HG02642 (cell line): ENCODE data around the gene SDC3.
"Not testable (repeated sequence)": the region's sequence is repeated elsewhere in the genome, so short reads cannot be mapped to it uniquely, and the experiment has no call there.

Experiments
- ATAC-seq: cut with Tn5 transposase; IDR thresholded peaks from one replicate; pipeline ENCODE4 v1.9.1; 2021; ENCODE audit warnings: mild to moderate bottlenecking; ENCODE audit not compliant: unreplicated experiment, poor library complexity

Gene SDC3, protein sequence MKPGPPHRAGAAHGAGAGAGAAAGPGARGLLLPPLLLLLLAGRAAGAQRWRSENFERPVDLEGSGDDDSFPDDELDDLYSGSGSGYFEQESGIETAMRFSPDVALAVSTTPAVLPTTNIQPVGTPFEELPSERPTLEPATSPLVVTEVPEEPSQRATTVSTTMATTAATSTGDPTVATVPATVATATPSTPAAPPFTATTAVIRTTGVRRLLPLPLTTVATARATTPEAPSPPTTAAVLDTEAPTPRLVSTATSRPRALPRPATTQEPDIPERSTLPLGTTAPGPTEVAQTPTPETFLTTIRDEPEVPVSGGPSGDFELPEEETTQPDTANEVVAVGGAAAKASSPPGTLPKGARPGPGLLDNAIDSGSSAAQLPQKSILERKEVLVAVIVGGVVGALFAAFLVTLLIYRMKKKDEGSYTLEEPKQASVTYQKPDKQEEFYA

DNA sequence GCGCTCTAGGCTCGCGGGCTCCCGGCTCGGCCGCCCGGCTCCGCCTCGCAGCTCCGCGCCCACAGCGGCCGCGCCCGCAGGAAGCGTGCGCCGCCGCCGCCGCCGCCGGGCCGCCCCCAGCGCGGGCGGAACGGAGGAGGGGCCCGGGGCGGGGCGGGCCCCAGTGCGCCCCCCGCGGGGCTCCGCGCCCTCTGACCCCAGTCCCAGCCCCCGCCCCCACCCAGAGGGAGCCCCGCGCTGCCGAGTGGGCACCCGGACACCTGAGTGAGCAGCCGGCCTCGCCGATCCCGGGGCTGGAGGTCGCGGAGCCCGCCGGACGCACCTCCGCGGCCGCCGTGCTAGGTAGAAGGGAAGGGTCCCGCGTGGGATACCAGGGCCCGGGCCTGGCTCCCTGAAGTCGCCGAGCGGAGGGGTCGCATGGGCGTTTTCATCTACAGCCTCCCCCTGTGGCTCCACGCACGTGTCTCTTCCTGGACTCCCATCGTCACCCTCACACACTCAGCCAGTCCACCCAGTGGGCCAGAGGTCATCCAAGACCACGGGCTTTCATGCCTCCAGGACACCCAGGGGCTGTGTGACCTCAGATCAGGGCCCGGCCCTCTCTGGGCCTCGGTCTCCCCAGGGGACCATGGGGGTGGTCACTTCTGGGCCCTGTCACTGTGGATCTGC lies at the start of gene SDC3:
TSS of gene SDC3 (minus strand) at position 63 of the 669 bp plus-strand sequence. CDS start 172 bp downstream, outside the sequence.
- ATAC-seq, result no peak

DNA sequence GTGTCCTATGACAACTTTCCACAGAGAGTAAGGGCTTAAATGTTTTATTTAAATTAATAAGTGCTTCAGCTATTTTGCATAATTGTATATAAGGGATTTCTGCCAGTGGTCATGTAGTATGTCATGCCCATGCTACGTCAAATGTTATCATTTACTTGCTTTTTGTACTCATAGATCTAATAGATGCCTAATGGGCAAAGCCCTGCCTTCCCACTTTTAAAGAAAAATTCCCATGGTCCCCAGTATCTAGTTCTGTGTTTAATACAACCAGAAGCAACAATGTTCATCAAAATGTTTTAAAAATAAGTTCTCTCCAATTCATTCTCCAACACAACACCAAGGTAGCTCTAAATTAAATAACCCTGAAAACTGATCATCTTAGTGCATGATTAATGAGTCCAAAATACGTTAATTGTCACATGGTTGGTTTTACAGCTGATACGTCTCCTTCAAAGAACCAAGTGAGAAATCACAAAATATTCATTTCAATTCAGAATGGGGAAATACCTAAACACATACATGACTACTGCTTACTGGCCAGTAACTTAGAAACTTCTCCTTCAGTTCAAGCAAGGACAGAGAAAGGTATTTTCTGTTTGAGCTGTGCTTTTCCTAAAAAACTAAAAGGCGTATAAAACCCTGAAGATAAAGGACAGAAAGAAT lies 49.1 kb upstream of the SDC3 start:
- no peak for ATAC-seq

DNA sequence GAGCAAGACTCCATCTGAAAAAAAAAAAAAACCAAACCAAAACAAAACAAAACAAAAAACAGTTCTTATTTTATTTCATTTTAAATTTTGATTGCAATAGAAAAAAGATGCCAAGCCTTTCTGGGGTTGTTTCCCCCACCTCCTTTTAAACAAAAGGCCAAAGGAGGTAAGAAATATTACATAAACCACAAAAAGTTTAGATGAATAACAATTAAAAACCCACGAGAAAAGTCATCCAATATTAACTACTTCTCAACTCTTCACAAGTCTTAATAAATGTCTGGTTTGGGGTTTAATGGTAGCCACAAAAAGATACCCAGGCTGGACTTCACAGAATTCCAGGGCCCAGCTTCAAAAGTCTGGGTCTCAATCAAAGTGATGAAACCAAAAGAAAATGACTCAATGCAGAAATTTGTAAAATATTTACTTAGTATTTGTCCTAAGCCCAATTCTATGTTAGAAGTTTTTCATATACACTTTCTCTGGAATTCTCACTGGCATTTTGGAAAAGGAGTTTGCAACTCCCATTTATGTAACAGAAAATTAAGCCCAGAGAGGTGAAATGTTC lies 47.0 kb upstream of the SDC3 start:
- ATAC-seq, result no peak

DNA sequence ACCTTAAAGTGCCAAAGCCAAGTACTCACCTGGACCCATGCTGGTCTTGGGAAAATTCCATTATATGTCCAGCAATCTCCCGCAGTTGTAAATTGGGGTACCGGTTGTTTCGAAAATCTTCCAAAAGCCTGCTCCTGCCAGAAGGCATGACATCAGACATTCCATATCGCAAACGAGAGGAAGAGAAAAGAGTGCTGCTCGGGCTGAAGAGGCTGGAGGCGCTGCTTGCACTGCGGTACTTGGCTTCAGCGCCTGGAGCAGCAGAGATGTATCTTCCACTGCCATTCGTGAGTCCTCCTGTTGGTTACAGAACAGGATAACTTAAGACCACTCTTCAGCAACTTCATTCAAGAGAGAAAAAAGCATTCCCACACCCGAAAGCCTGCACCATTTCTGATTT lies 45.1 kb upstream of the SDC3 start:
- no peak for ATAC-seq

DNA sequence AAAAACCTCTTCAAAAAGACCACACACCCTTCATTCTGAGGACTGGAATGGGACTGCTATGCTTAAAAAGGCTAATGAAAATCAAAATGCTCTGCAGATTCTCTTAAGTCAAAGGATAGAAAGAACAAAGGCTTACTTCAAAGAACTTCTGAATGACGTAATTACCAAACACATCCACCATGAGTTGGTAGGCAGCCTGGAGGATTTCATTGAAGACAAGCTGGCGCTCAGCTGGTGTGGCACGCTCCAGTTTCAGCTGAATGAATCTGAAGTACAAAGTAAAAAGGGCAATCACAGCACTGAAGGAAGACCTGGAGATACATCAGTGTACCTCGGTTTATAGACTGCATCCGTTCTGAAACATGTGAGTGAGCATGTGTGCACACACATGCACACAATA lies 43.5 kb upstream of the SDC3 start:
- no peak for ATAC-seq

DNA sequence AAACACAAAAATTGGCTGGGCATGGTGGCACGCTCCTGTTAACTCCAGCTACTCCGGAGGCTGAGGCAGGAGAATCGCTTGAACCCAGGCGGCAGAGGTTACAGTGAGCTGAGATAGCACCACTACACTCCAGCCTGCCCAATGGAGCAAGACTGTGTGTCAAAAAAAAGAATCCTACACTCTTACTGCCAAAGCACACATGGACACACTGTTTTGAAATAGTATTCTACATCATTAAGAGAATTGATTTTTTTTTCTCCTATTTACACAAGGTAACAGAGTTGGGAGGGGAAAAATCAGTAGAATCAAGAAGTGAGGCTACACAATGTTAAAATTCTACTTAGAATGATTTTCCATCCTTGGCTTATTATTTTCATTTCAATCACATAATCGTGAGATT lies 42.1 kb upstream of the SDC3 start:
- no peak for ATAC-seq

DNA sequence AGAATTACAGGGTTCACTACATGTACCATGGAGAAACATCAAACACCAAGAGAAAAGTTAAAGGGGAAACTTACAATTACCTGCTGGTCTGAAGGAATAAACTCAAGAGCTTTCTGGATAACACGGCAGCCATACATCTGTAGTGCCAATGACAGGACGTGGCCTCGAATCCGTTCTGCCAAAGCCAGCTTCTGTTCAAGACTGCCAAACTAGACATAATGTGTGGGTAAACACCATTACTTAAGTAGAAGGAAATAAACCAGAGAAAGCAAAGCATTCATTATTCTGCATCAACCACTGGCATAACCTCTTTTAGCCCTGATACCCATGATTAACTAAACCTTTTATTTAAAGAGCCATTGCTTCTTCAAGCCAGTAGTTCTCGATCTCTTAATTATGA lies 41.5 kb upstream of the SDC3 start:
- ATAC-seq, result no peak

DNA sequence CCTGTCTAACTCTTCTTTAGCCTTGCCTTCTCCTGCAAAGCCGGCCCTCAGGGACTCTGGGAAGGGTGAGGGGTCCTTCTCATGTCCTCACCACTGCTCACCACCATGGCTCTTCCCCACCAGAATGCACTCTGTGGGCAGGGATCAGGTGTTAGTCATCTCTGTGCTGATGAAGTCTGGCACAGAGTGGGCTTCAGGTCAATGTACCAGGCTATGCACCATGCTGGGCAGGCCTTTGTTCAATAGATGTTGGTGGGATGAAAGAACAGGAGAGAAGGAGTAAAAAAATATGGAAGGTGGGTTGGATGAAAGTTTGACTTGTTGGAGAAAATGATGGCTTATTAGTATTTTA lies 40.9 kb upstream of the SDC3 start:
- not testable (repeated sequence) for ATAC-seq

DNA sequence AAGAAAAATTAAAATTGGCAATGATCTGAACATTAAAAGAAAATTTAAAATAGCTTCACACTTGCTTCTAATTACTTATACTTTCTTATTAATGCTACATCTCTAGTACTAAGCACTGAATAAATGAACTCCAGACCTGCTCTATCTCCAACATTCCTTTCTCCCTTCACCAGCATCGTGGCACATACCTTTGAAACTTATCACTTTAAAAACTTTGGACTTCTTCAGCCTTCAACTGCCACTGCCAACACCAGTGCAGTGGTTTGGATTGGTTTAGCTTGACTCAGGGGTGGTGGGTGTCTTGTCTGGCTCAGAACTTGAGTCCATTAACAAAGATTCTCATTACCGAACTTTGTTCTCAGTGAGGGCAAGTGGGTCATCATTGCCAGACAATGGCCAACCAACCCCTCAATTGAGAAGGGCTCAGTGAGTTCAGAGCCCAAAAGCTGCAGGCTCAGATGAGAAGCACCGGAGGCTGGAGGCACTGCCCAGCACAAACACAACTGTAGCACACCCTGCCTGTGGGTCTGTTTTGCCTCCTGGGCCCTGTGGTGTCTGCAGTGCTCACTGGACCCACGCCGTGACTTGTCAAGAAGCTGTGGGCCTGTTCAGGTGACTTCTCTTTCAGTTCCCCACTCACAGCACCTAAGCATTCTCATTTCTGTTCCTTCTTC lies 40.4 kb upstream of the SDC3 start:
- ATAC-seq, result not testable (repeated sequence)

DNA sequence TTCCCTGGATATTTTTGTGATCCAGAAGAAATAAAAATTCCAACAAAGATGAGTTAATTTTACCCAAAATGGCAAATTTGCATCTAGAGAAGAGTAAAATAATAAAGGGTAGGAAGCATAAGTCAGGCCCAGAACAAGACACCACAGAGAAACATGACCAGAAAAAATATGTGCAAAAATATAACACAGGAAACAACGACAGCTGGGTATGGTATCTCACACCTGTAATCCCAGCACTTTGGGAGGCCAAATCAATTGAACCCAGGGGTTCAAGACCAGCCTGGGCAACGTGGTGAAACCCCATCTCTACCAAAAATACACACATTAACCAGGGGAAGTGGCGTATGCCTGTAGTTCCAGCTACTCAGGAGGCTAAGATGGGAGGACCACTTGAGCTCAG lies 39.7 kb upstream of the SDC3 start:
- ATAC-seq, result no peak

DNA sequence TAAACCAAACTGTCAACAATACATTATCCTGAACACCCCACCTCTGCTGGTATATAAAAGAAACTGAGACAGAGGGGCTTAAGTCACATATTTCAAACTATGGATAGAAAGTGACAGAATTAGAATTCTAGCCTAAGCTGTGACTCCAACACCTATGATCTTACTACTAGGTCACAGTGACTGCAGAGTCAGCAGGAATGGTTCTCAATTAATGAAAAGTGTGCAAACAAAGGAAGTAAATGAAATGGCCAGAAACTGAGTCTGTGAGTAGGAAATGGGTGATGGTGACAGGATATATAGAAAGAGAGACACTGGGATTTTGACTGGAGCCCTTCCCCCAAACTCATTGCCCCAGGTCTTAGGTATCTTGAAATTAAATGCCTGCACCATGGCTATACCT lies 38.7 kb upstream of the SDC3 start:
- ATAC-seq, result no peak

DNA sequence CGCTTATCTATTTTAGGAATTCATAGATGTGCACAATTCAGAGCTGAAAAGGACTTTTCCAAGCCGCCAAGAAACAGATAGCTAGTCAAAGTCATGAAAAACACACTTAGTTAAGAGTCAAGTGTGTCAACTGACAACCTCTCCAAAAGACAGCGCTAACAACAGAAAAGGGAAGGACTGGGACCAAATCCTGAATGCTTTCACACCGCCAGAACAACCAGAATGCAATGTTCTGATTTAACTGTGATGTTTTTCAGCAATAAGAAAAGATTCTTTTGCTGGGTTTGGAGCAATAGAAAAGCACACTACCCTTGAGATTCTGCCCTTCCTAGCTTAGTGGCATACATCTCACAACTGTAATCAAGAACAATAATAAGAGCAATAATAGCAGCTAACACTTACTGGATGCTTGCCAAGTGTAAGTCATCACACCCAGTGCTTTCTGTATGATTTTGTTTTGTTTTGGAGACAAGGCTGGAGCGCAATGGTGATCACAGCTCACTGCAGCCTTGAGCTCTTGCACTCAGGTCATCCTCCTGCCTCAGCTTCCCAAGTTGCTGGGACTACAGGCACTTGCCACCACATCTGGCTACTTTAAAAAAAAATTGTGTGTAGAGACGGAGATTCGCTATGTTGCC lies 33.9 kb upstream of the SDC3 start:
- no peak for ATAC-seq

DNA sequence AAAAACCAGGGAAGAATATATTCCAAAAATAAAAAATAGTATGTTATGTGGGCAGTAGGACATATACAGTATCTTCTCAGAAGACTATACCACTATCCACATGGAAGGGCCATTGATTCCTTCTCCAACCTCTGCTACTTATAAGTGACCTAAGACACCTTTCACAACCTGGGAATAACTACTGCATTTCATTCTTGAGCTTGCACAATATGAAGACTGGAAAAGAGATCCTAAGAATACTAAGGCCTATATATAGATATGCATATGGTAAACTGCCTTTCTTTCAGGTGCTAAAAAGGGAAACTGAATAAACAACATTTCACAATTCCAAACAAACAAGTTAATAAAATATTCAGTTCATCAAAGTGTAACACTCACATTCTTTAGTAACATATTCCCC lies 32.0 kb upstream of the SDC3 start:
- ATAC-seq, result no peak

DNA sequence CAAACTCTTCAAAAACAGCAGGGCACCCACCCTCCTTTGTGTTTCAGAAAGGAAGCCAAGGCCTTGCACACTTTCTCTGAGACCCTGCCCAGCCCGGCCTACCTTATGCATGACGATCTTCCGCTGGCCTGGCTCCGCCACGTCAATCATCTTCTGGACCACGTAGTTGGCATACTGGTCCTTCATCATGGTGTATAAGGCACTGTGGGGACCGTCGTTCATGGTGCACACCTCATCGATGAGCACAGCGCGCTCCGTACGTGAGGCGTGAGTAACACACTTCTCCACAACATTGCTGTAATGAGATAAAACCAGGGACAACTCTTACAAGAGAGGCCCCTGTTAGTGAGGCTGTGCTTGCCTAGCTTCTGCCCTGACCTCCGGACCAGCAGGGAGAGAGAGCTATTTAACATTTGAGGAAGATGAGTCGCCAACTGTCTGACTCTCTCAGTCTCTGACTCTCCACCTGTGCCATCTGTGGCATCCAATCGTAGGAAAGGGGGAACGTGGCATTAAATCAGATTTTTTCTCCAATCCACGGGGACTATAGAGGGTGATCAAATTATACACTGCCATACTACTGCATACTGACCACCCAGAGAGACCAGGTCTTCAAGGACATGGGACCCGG lies 28.1 kb upstream of the SDC3 start:
- no peak for ATAC-seq

DNA sequence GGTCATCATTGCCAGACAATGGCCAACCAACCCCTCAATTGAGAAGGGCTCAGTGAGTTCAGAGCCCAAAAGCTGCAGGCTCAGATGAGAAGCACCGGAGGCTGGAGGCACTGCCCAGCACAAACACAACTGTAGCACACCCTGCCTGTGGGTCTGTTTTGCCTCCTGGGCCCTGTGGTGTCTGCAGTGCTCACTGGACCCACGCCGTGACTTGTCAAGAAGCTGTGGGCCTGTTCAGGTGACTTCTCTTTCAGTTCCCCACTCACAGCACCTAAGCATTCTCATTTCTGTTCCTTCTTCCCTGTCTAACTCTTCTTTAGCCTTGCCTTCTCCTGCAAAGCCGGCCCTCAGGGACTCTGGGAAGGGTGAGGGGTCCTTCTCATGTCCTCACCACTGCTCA lies 27.2 kb upstream of the SDC3 start:
- ATAC-seq, result not testable (repeated sequence)

DNA sequence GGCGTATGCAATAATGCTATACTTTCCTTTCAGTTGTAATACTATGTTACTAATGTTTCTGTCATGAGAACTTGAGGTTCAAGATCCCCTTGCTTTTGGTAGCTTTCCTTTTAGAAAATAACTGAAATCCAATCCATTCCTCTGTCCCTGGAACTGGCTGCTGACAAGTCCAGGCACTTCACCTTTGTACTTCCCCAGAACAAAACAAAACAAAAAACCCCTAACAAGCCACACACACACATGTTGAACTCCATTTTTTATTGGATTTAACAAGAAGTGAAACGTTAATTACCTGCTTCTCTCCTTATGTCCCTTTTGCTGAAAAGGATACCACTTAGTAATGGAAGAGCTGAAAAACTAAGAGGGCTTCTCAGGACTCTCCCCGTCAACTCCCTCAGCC lies 26.1 kb upstream of the SDC3 start:
- ATAC-seq, result no peak

DNA sequence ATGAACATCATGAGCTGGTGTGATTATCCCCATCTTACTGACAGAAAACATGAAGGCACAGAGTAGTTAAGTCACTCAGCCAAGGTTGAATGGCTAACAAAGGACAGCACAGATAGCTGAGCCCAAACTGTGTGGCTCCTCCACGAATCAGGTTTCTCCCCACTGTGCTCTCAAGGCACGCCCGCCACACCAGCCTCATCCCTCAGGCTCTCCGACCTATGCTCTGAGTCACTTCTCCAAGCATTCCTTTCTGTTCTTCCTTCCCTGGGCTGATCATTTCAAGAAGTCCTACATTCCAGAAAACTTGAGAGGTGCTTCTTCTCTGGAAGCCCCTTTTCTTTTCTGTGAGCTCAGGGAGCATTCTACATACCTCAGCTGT lies 25.3 kb upstream of the SDC3 start:
- no peak for ATAC-seq

DNA sequence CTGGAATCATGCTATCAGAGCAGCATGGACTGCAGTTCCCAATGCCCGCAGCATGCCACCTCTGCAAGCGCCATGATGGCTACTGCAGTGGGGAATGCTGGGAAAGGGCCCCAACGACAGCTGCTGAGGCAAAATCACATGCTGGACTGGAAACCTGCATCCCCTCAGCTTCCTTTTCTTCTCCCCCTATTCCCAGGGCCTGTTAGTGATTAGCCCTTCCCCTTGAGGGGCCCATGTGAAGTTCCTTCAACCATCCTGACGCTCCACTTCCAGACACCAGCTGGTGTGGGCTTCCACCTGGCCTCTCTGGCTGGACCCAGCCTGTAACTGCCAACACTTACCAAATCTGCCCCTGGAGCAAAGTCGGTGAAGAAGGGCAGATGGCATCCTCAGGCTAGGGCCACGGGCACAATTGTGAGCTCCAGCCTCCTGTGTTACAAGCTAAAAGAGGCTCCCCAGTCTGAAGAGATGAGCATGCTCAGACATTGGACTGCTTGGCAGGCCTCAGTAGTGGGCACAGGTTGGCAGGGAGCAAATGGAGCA lies 22.1 kb upstream of the SDC3 start:
- ATAC-seq, result no peak

DNA sequence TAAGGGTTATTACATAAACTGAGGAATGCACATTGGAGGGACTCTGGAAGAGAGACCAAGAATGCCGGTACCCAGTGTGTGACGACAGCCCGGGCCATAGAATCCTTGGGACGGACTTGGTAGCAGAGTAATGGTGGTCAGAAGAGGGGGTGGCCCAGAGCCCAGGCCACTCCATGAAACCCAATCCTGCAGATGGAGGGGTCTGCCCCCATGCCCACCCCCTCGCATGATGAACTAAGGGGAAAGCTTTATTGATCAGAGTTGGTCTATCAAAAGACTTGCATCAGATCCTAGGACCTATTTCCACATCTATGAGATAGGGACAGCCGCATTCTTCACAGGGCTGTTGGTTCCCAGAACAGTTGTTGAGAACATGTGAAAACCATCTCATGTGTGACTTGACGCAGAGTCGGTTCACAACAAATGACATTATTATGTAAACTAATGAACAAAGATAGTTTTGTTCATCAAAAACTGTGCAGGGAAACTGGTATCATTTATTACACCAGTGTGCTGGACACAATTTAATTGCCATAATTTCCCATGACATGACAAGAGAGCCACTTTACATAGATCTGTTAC lies 21.5 kb upstream of the SDC3 start:
- ATAC-seq, result no peak
